GM12865 (cell line): ENCODE results near the gene ALG3.

Experiments used
- DNase-seq: peaks from one replicate; pipeline ENCODE4 v3.0.0; 2010; ENCODE audit warnings: low read depth
- H3K4me3 ChIP-seq: 2 replicates; pipeline ENCODE4 v1.5.1; 2011; ENCODE audit warnings: mild to moderate bottlenecking, low read depth, low read length, control low read depth
- TF ChIP-seq, protein P1 (sequence below): IDR thresholded peaks from 2 replicates; pipeline ENCODE4 v1.5.1; 2011; ENCODE audit warnings: low read length, control low read depth, low read depth, inconsistent platforms; ENCODE audit not compliant: insufficient read depth; ENCODE audit errors: missing control alignments

Gene ALG3

DNA sequence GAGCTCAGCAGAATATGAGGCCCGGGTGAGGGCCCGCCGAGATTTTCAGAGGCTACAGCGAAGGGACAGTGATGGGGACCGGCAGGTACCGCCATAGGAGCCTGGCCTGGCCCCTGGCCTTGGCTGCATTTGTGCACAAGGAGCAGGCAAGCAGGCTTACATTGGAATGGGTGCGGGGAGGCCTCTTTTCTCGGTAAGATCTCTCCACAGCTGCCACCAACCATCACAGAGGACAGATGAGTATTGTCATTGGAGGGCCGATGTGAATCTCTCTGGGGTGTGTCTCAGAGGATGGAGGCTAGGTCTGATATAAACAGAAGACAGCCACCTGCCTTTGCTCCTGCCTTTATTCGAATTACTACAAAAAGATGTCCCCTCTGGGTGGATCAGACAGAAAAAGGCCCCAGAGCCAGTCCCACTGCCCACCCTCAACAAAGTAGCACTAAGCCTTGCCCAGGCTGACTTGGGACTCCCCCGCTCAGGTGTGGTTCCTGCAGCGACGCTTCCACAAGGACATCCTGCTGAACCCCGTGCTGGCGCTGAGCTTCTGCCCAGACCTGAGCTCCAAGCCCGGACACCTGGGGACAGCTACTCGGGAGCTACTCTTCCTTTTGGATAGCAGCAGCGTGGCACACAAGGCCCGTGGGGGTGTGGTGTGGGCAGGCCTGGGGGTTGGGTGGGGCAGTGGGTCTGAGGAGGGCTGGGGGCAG is 13.9 kb downstream of the ALG3 start:
- H3K4me3 ChIP-seq = no peak overlapping the region
- TF ChIP-seq, protein P1, sequence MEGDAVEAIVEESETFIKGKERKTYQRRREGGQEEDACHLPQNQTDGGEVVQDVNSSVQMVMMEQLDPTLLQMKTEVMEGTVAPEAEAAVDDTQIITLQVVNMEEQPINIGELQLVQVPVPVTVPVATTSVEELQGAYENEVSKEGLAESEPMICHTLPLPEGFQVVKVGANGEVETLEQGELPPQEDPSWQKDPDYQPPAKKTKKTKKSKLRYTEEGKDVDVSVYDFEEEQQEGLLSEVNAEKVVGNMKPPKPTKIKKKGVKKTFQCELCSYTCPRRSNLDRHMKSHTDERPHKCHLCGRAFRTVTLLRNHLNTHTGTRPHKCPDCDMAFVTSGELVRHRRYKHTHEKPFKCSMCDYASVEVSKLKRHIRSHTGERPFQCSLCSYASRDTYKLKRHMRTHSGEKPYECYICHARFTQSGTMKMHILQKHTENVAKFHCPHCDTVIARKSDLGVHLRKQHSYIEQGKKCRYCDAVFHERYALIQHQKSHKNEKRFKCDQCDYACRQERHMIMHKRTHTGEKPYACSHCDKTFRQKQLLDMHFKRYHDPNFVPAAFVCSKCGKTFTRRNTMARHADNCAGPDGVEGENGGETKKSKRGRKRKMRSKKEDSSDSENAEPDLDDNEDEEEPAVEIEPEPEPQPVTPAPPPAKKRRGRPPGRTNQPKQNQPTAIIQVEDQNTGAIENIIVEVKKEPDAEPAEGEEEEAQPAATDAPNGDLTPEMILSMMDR = no peak
- DNase-seq = no peak

DNA sequence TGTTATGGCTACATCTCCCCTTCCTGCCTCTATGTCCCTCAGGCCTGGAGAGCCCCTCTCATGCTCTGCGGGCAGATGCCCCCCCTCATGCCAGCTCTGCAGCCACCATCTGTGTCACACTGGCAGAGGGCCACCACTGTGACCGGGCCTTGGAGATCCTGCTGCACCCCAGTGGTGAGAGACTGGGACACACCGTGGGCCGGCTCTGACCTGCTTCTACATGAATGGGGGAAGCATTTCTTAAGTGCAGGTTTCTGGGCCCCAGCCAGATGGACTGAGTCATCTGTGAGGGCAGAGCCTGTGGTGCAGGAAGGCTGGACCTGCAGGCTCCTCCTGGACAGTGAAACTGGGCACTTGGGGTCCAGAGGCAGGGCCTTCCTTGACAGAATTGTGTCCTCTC is 14.5 kb downstream of the ALG3 start:
- DNase-seq = no peak
- H3K4me3 ChIP-seq = no peak overlapping the region
- TF ChIP-seq, protein P1 = no peak

DNA sequence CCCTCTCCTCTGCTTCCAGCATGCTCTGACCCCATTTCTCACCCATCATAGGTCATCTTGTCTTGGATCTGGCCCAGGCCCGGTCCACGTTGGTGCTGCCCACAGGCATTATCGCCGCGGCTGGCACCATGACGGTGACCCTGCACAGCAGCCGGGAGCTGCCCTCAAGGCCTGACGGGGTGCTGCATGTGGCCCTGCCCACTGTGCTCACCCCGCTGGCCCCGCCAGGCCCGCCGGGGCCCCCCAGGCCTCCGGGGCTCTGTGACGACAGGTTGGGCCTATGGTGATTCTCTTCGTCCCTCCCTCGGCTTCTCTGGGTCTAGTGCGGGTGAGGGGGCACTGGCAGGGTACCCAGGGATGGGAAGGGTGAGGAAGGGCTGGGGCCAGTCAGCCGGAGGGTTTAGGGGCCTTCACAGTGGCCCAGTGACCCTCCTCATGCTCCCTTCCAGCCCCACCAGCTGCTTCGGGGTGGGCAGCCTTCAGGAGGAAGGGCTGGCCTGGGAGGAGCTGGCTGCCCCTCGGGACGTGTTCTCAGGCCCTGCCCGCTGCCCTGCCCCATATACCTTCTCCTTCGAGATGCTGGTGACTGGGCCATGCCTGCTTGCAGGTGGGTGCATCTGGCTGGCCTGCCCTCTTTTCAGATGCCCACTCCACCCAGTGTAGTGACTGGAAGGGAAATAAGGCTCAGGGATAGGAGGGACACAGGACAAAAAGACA is 15.5 kb downstream of the ALG3 start:
- DNase-seq = no peak
- H3K4me3 ChIP-seq = no peak overlapping the region
- TF ChIP-seq, protein P1 = no peak

DNA sequence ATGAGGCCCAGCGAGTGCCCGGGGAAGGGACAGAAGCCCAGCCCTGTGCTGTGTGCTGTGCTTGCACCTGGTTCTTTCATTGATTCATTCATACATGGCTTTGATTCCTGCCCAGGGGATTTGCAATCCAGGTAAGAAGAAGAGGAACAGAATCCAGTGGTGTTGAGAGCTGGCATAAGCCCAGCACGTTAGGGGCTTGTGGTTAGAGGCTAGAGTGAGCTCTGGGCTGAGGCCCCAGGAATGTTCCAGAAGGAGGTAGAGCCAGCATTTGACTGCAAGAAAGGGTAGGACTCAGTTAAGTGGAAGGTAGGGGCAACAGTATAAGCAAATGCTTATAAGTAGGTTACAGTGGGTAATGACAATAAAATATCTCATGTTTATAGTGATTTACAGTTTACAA is 17.1 kb downstream of the ALG3 start:
- DNase-seq = no peak
- TF ChIP-seq, protein P1 = no peak
- no peak overlapping the region for H3K4me3 ChIP-seq

DNA sequence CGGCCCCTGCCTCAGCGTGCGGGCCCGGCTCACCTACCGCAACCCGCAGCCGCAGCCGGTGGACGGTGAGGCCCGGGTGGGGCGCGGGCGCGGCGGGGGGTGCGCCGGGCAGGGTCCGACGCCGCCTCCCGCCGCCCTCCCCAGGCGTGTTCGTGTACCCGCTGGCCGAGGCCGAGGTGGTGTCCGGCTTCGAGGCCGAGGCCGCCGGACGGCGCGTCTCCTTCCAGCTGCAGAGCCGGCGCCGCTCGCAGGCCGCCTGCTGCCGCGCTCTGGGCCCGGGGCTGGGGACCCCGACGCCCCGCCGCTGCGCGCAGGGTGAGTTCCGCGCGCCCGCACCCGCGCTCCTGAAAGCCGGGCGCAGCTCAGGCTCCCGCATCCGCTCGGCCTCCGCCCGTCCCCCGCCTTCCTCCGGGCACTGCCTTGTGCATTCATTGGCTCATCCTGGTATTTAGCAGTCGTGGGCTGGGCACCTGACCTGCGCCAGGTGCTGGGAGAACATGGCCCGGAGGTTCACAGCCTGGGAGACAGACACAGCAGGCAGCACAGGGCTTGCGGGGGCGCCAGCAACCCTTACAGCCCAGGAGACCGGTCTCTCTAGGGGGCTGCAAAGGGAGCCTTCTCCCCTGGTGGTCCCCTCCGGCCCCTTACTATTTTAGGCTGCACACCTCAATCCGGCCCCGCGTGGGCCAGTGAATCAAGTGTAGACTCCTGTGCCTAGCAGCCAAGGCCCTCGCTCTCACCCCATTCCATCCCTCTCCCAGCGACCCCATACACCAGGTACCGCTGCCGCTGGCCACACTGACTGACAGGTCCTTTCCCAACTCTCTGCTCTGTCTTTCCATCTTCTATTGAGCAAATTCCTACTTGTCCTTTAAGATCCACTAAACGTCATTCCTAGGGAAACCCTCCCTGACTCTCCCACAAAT is 17.9 kb downstream of the ALG3 start:
- no peak for DNase-seq
- no peak overlapping the region for H3K4me3 ChIP-seq
- TF ChIP-seq, protein P1 = no peak

DNA sequence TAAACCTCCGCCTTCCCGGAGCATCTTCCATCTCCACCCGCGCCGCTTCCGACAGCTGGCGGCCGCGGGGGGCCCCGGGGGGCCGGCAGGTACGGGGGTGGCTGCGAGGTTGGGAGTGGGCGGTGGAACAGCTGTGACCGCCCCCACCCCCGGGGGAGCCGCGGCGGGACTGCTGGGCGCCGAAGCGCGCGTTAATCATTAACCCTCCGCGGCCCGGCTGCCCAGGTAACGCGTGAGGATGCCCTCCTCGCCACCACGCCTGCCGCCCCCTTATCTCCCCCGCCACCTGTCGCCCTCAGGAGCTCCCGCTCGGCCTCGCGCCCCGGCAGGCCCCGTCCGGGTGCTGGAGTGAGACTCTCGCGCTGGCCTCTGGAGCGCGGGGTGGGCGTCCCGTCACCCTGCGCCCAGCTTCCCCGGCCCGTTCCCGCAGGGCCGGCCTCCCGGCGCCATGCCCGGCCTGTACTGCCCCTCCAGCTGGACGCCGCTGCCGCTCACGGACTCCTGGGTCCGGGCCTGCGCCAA is 18.6 kb downstream of the ALG3 start:
- TF ChIP-seq, protein P1 = no peak

More for the DNA sequence above, 18.6 kb downstream of the ALG3 start:
- no peak overlapping the region for H3K4me3 ChIP-seq
- no peak for DNase-seq
